Measurements from ENCODE around the gene FAM163B. TPM values are rescaled to one million over a fixed set of nuclear protein-coding genes. Genes with fewer than 3 reads are reported as not detected.

FAM163B gene
- total RNA-seq (1 to 10 TPM; 3.0 to 3.7 TPM), polyA plus RNA-seq (1 to 10 TPM; 2.1 to 4.0 TPM)

DNA sequence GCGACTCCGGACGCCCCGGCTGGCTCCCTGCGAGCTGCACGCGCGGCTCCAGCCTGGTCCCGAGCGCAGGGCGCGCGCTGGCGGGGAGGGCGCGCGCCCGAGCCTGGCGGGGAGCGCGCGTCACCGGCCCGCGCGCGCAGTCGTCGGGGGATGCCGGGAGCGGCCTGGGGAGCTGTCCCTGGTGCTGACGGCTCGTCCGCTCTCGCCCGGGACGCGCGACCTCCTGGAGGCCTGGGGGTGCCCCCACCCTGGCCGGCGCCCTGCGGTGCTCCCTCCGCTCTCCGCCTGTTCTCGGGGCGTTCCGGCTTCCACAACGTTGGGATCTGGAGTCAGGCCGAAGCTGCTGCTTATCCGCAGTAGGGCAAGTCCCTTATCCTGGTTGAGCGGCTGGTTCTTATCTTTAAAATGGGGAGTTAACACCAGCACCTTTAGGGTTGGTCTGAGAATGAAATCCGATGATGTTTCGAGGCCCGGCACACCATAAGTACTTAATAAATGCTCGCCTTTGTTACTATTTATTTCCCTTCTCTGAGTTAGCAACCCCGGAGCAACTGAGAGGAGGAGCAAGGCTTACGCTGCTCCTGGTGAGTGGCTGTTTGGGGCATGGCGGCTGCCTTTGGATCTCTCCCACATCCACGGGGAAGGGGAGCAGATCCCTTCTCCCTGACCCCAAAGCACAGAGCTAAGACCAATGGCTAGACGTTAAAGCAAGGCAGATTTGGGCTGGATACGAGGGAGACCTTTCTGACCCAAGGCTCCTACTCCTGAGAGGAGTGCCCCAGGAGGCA is at the start of gene FAM163B:
Gene FAM163B, minus strand, starts transcription at position 79 of the 788 bp plus-strand sequence. CDS start 29,166 bp downstream, outside the sequence.
- Histone ChIP-seq H3K4me1 (ENCODE audit: control insufficient read depth in 4 of 4, insufficient read depth in 4 of 4, low read length in 3 of 4) (peaks cover 0 to 2% (median 0%) of the 10 kb centered on the region in 4 donors), H3K9me3 (ENCODE audit: control insufficient read depth in 4 of 4, low read length in 3 of 4) (no peaks in the 10 kb centered on the region), H3K27ac (ENCODE audit: low read depth in 1 of 2, low read length in 2 of 2) (peak within 1 kb of the TSS in 1 of 2 donors; percentile 23), H3K27me3 (ENCODE audit: control insufficient read depth in 4 of 4, insufficient read depth in 4 of 4, low read length in 3 of 4) (peaks cover 0 to 2% (median 1%) of the 10 kb centered on the region in 4 donors), H3K36me3 (ENCODE audit: control insufficient read depth in 4 of 4, insufficient read depth in 3 of 4, low read depth in 1 of 4, low read length in 3 of 4) (no peaks in the 10 kb centered on the region), H3K9ac (ENCODE audit: low read depth in 1 of 2, low read length in 2 of 2) (no peak within 1 kb of the TSS), H3K4me3 (ENCODE audit: low read depth in 1 of 3, low read length in 3 of 3) (peak within 1 kb of the TSS in 1 of 3 donors; percentile 19)
- TF ChIP-seq HNF4A (conservative IDR thresholded peaks at IDR 0.05) = no peak
- TF ChIP-seq, protein P1, sequence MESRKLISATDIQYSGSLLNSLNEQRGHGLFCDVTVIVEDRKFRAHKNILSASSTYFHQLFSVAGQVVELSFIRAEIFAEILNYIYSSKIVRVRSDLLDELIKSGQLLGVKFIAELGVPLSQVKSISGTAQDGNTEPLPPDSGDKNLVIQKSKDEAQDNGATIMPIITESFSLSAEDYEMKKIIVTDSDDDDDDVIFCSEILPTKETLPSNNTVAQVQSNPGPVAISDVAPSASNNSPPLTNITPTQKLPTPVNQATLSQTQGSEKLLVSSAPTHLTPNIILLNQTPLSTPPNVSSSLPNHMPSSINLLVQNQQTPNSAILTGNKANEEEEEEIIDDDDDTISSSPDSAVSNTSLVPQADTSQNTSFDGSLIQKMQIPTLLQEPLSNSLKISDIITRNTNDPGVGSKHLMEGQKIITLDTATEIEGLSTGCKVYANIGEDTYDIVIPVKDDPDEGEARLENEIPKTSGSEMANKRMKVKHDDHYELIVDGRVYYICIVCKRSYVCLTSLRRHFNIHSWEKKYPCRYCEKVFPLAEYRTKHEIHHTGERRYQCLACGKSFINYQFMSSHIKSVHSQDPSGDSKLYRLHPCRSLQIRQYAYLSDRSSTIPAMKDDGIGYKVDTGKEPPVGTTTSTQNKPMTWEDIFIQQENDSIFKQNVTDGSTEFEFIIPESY (IDR thresholded peaks at IDR 0.05) = no peak
- TF ChIP-seq, protein P2, sequence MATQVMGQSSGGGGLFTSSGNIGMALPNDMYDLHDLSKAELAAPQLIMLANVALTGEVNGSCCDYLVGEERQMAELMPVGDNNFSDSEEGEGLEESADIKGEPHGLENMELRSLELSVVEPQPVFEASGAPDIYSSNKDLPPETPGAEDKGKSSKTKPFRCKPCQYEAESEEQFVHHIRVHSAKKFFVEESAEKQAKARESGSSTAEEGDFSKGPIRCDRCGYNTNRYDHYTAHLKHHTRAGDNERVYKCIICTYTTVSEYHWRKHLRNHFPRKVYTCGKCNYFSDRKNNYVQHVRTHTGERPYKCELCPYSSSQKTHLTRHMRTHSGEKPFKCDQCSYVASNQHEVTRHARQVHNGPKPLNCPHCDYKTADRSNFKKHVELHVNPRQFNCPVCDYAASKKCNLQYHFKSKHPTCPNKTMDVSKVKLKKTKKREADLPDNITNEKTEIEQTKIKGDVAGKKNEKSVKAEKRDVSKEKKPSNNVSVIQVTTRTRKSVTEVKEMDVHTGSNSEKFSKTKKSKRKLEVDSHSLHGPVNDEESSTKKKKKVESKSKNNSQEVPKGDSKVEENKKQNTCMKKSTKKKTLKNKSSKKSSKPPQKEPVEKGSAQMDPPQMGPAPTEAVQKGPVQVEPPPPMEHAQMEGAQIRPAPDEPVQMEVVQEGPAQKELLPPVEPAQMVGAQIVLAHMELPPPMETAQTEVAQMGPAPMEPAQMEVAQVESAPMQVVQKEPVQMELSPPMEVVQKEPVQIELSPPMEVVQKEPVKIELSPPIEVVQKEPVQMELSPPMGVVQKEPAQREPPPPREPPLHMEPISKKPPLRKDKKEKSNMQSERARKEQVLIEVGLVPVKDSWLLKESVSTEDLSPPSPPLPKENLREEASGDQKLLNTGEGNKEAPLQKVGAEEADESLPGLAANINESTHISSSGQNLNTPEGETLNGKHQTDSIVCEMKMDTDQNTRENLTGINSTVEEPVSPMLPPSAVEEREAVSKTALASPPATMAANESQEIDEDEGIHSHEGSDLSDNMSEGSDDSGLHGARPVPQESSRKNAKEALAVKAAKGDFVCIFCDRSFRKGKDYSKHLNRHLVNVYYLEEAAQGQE (IDR thresholded peaks at IDR 0.05) = peak; percentile 97
- TF ChIP-seq, protein P3, sequence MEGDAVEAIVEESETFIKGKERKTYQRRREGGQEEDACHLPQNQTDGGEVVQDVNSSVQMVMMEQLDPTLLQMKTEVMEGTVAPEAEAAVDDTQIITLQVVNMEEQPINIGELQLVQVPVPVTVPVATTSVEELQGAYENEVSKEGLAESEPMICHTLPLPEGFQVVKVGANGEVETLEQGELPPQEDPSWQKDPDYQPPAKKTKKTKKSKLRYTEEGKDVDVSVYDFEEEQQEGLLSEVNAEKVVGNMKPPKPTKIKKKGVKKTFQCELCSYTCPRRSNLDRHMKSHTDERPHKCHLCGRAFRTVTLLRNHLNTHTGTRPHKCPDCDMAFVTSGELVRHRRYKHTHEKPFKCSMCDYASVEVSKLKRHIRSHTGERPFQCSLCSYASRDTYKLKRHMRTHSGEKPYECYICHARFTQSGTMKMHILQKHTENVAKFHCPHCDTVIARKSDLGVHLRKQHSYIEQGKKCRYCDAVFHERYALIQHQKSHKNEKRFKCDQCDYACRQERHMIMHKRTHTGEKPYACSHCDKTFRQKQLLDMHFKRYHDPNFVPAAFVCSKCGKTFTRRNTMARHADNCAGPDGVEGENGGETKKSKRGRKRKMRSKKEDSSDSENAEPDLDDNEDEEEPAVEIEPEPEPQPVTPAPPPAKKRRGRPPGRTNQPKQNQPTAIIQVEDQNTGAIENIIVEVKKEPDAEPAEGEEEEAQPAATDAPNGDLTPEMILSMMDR (IDR thresholded peaks at IDR 0.05; ENCODE audit: low read depth, low read length, missing input control) = no peak
- WGBS = 18% methylated on average over 61 of the region's 61 CpGs
- DNase-seq (ENCODE audit: low spot score) = peak; percentile 60

DNA sequence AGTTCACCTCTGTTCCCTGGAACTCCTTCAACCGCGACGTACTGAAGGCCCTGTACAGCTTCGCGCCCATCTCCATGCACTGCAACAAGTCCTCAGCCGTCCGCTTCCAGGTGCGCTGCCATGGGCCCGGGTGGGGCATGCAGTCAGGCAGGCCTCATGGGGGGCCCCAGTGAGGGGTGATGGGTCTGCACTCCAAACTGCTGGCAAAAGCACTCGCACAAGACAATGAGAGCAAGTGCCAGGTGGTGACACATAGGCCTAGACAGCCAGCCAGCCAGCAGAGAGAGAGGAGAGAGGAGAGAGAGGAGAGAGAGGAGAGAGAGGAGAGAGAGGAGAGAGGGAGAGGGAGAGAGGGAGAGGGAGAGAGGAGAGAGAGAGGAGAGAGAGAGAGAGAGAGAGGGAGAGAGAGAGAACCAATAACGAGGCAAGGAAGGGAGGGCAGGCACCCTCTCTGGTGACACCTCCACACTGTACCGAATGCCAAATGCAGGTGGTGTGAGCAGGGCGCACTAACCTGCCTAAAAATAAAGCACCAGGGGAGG is 48.0 kb upstream of the FAM163B start:
- TF ChIP-seq, protein P3 (IDR thresholded peaks at IDR 0.05; ENCODE audit: low read depth, low read length, missing input control) = no peak
- no peak for TF ChIP-seq GABPA (IDR thresholded peaks at IDR 0.05 in 1 of 2, conservative IDR thresholded peaks at IDR 0.05 in 1 of 2)
- TF ChIP-seq, protein P2 (IDR thresholded peaks at IDR 0.05) = no peak
- TF ChIP-seq, protein P4, sequence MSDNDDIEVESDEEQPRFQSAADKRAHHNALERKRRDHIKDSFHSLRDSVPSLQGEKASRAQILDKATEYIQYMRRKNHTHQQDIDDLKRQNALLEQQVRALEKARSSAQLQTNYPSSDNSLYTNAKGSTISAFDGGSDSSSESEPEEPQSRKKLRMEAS (IDR thresholded peaks at IDR 0.05) = no peak
- no peak overlapping the region for H3K4me3 ChIP-seq (ENCODE audit: low read depth in 1 of 3, low read length in 3 of 3)
- peak overlapping the region; percentile 25 to 36 for H3K27ac ChIP-seq (ENCODE audit: low read depth in 1 of 2, low read length in 2 of 2)
- H3K27me3 ChIP-seq (ENCODE audit: control insufficient read depth in 4 of 4, insufficient read depth in 4 of 4, low read length in 3 of 4) = no peaks in the 10 kb centered on the region
- H3K9ac ChIP-seq (ENCODE audit: low read depth in 1 of 2, low read length in 2 of 2) = no peak overlapping the region
- DNase-seq (ENCODE audit: low spot score) = no peak
- H3K36me3 ChIP-seq (ENCODE audit: control insufficient read depth in 4 of 4, insufficient read depth in 3 of 4, low read depth in 1 of 4, low read length in 3 of 4) = peaks cover 0 to under 1% (median 0%) of the 10 kb centered on the region in 4 donors
- peaks cover 15 to 41% (median 38%) of the 10 kb centered on the region in 4 donors for H3K4me1 ChIP-seq (ENCODE audit: control insufficient read depth in 4 of 4, insufficient read depth in 4 of 4, low read length in 3 of 4)
- H3K9me3 ChIP-seq (ENCODE audit: control insufficient read depth in 4 of 4, low read length in 3 of 4) = no peaks in the 10 kb centered on the region
- WGBS = 62% methylated on average over 13 of the region's 13 CpGs

Measured in liver (tissue), 9 donors.